Activated CD4-positive, alpha-beta T cell treated with anti-CD3 and anti-CD28 coated beads, Interleukin-2, amount 10 ng/mL, durations not matched to agents 7 days and 5 days (primary cell): Measurements from ENCODE around the gene AFF3. TPM values are rescaled to one million over a fixed set of nuclear protein-coding genes. Genes with fewer than 3 reads are reported as not detected.

Experiments used
- CTCF ChIA-PET: fragments of 350-600 bp; sonication (Branson Sonifier 250); formaldehyde crosslinking; loops from one replicate; lab custom pipeline; 2021; ENCODE audit warnings: antibody characterized with exemption; lab: Charles Lee
- POLR2A ChIA-PET: fragments of 350-600 bp; sonication (Branson Sonifier 250); formaldehyde crosslinking; loops from one replicate; lab custom pipeline; 2021; ENCODE audit warnings: antibody characterized with exemption; lab: Charles Lee
- DNase-seq: peaks from one replicate; pipeline ENCODE4 v3.0.0-alpha.2; 2020
- H3K27ac Mint-ChIP-seq: one replicate; pipeline ENCODE4 v1.8.0; 2021; ENCODE audit warnings: mild to moderate bottlenecking, moderate library complexity, mixed read lengths
- H3K27me3 Mint-ChIP-seq: one replicate; pipeline ENCODE4 v1.8.0; 2021; ENCODE audit warnings: mixed read lengths
- H3K36me3 Mint-ChIP-seq: one replicate; pipeline ENCODE4 v1.8.0; 2021; ENCODE audit warnings: low read depth, mixed read lengths
- H3K4me1 Mint-ChIP-seq: one replicate; pipeline ENCODE4 v1.8.0; 2021; ENCODE audit warnings: mixed read lengths
- H3K4me3 Mint-ChIP-seq: one replicate; pipeline ENCODE4 v1.8.0; 2021; ENCODE audit warnings: mild to moderate bottlenecking, moderate library complexity, mixed read lengths
- H3K9me3 Mint-ChIP-seq: one replicate; pipeline ENCODE4 v1.8.0; 2021; ENCODE audit warnings: mixed read lengths
- total RNA-seq, 2 experiments: library from RNA; stranded (reverse); gene quantifications; one replicate each; pipeline ENCODE4 v1.2.3, GENCODE V29; 2021

The AFF3 gene
- total RNA-seq, 2 experiments from 2014 or later = 7.4 to 13.0 TPM

GRCh38 chr2:99805930-99806476, 336.4 kb downstream of the AFF3 start:
- H3K4me1 Mint-ChIP-seq = no peaks in the 10 kb centered on the region
- ChIA-PET POLR2A (no interaction called here), CTCF (no interaction called here)
- no peak for DNase-seq
- no peaks in the 10 kb centered on the region for H3K36me3 Mint-ChIP-seq
- no peaks in the 10 kb centered on the region for H3K27me3 Mint-ChIP-seq
- no peak overlapping the region for H3K4me3 Mint-ChIP-seq
- no peak overlapping the region for H3K27ac Mint-ChIP-seq
- H3K9me3 Mint-ChIP-seq = peaks cover 3% of the 10 kb centered on the region

- peaks cover 3% of the 10 kb centered on the region for H3K9me3 Mint-ChIP-seq
- H3K27me3 Mint-ChIP-seq = peaks cover 2% of the 10 kb centered on the region
- H3K36me3 Mint-ChIP-seq = no peaks in the 10 kb centered on the region
- no peak for DNase-seq
- H3K4me3 Mint-ChIP-seq = no peak overlapping the region
- no peak overlapping the region for H3K27ac Mint-ChIP-seq
- H3K4me1 Mint-ChIP-seq = no peaks in the 10 kb centered on the region
- POLR2A ChIA-PET = no interaction called here
- CTCF ChIA-PET = no interaction called here
These were observed 338.5 kb downstream of the AFF3 start for GRCh38 chr2:99803846-99804245.

- Mint-ChIP-seq H3K4me1 (no peaks in the 10 kb centered on the region), H3K27ac (no peak overlapping the region), H3K4me3 (no peak overlapping the region), H3K36me3 (no peaks in the 10 kb centered on the region), H3K9me3 (peaks cover 3% of the 10 kb centered on the region), H3K27me3 (peaks cover 2% of the 10 kb centered on the region)
- ChIA-PET CTCF (no interaction called here), POLR2A (no interaction called here)
- DNase-seq = no peak
These were observed 339.7 kb downstream of the AFF3 start for GRCh38 chr2:99802734-99803133.

GRCh38 chr2:99801327-99801901, 341.0 kb downstream of the AFF3 start:
- H3K9me3 Mint-ChIP-seq = peaks cover 12% of the 10 kb centered on the region
- no peak for DNase-seq
- H3K36me3 Mint-ChIP-seq = no peaks in the 10 kb centered on the region
- H3K4me1 Mint-ChIP-seq = no peaks in the 10 kb centered on the region
- H3K27me3 Mint-ChIP-seq = peaks cover 2% of the 10 kb centered on the region
- no peak overlapping the region for H3K4me3 Mint-ChIP-seq
- no peak overlapping the region for H3K27ac Mint-ChIP-seq
- CTCF ChIA-PET = no interaction called here
- POLR2A ChIA-PET = no interaction called here

GRCh38 chr2:99797475-99797874, 344.9 kb downstream of the AFF3 start:
- CTCF ChIA-PET = no interaction called here

GRCh38 chr2:99794414-99794813, 348.0 kb downstream of the AFF3 start:
- Mint-ChIP-seq H3K36me3 (no peaks in the 10 kb centered on the region), H3K4me1 (no peaks in the 10 kb centered on the region), H3K4me3 (no peak overlapping the region), H3K27ac (no peak overlapping the region), H3K27me3 (peaks cover 2% of the 10 kb centered on the region), H3K9me3 (peaks cover 11% of the 10 kb centered on the region)
- CTCF ChIA-PET = no interaction called here
- no peak for DNase-seq
- POLR2A ChIA-PET = no interaction called here

More at GRCh38 chr2:99797475-99797874, 344.9 kb downstream of the AFF3 start:
- peaks cover 11% of the 10 kb centered on the region for H3K9me3 Mint-ChIP-seq
- no peaks in the 10 kb centered on the region for H3K36me3 Mint-ChIP-seq
- DNase-seq = no peak
- H3K4me3 Mint-ChIP-seq = no peak overlapping the region
- POLR2A ChIA-PET = no interaction called here
- H3K27ac Mint-ChIP-seq = no peak overlapping the region
- H3K27me3 Mint-ChIP-seq = peaks cover 2% of the 10 kb centered on the region
- H3K4me1 Mint-ChIP-seq = no peaks in the 10 kb centered on the region

- ChIA-PET POLR2A (no interaction called here), CTCF (no interaction called here)
- H3K36me3 Mint-ChIP-seq = no peaks in the 10 kb centered on the region
- no peak overlapping the region for H3K27ac Mint-ChIP-seq
- H3K27me3 Mint-ChIP-seq = no peaks in the 10 kb centered on the region
- no peaks in the 10 kb centered on the region for H3K4me1 Mint-ChIP-seq
- DNase-seq = no peak
- peaks cover 11% of the 10 kb centered on the region for H3K9me3 Mint-ChIP-seq
- H3K4me3 Mint-ChIP-seq = no peak overlapping the region
These were observed 349.4 kb downstream of the AFF3 start for GRCh38 chr2:99793022-99793421.

- H3K4me3 Mint-ChIP-seq = no peak overlapping the region
- H3K27me3 Mint-ChIP-seq = no peaks in the 10 kb centered on the region
- H3K4me1 Mint-ChIP-seq = no peaks in the 10 kb centered on the region
- no peak overlapping the region for H3K27ac Mint-ChIP-seq
- DNase-seq = no peak
- ChIA-PET POLR2A (no interaction called here), CTCF (no interaction called here)
- H3K36me3 Mint-ChIP-seq = no peaks in the 10 kb centered on the region
- H3K9me3 Mint-ChIP-seq = no peaks in the 10 kb centered on the region
These were observed 352.5 kb downstream of the AFF3 start for GRCh38 chr2:99789849-99790248.

- no peaks in the 10 kb centered on the region for H3K36me3 Mint-ChIP-seq
These were observed 354.5 kb downstream of the AFF3 start for GRCh38 chr2:99787769-99788382.

GRCh38 chr2:99786636-99787390, 355.6 kb downstream of the AFF3 start:
- DNase-seq = no peak
- Mint-ChIP-seq H3K4me1 (no peaks in the 10 kb centered on the region), H3K9me3 (no peaks in the 10 kb centered on the region), H3K27ac (no peak overlapping the region), H3K4me3 (no peak overlapping the region), H3K27me3 (no peaks in the 10 kb centered on the region), H3K36me3 (no peaks in the 10 kb centered on the region)
- CTCF ChIA-PET = no interaction called here
- POLR2A ChIA-PET = no interaction called here

More at GRCh38 chr2:99787769-99788382, 354.5 kb downstream of the AFF3 start:
- H3K4me1 Mint-ChIP-seq = no peaks in the 10 kb centered on the region
- H3K27ac Mint-ChIP-seq = no peak overlapping the region
- ChIA-PET CTCF (no interaction called here), POLR2A (no interaction called here)
- H3K27me3 Mint-ChIP-seq = no peaks in the 10 kb centered on the region
- H3K9me3 Mint-ChIP-seq = no peaks in the 10 kb centered on the region
- DNase-seq = no peak
- H3K4me3 Mint-ChIP-seq = no peak overlapping the region

GRCh38 chr2:99784946-99785345, 357.4 kb downstream of the AFF3 start:
- no peaks in the 10 kb centered on the region for H3K9me3 Mint-ChIP-seq
- POLR2A ChIA-PET = no interaction called here
- no peaks in the 10 kb centered on the region for H3K27me3 Mint-ChIP-seq
- CTCF ChIA-PET = no interaction called here
- no peak overlapping the region for H3K4me3 Mint-ChIP-seq
- H3K36me3 Mint-ChIP-seq = no peaks in the 10 kb centered on the region
- DNase-seq = no peak
- no peaks in the 10 kb centered on the region for H3K4me1 Mint-ChIP-seq
- no peak overlapping the region for H3K27ac Mint-ChIP-seq

- no peak for DNase-seq
- ChIA-PET CTCF (no interaction called here), POLR2A (no interaction called here)
- H3K27ac Mint-ChIP-seq = no peak overlapping the region
- H3K36me3 Mint-ChIP-seq = no peaks in the 10 kb centered on the region
- no peaks in the 10 kb centered on the region for H3K4me1 Mint-ChIP-seq
- no peak overlapping the region for H3K4me3 Mint-ChIP-seq
- H3K9me3 Mint-ChIP-seq = peaks cover 3% of the 10 kb centered on the region
- no peaks in the 10 kb centered on the region for H3K27me3 Mint-ChIP-seq
These were observed 358.1 kb downstream of the AFF3 start for GRCh38 chr2:99784282-99784681.

GRCh38 chr2:99780276-99780675, 362.1 kb downstream of the AFF3 start:
- Mint-ChIP-seq H3K27ac (no peak overlapping the region), H3K9me3 (peaks cover 12% of the 10 kb centered on the region), H3K4me3 (no peak overlapping the region), H3K27me3 (no peaks in the 10 kb centered on the region), H3K36me3 (no peaks in the 10 kb centered on the region), H3K4me1 (no peaks in the 10 kb centered on the region)
- CTCF ChIA-PET = no interaction called here
- POLR2A ChIA-PET = no interaction called here
- no peak for DNase-seq
